ENCODE results near the gene FER1L5. TPM values are rescaled to one million over a fixed set of nuclear protein-coding genes. Genes with fewer than 3 reads are reported as not detected.

FER1L5 gene
- total RNA-seq, 1 experiment from 2014 or later, result 0.91 TPM

DNA sequence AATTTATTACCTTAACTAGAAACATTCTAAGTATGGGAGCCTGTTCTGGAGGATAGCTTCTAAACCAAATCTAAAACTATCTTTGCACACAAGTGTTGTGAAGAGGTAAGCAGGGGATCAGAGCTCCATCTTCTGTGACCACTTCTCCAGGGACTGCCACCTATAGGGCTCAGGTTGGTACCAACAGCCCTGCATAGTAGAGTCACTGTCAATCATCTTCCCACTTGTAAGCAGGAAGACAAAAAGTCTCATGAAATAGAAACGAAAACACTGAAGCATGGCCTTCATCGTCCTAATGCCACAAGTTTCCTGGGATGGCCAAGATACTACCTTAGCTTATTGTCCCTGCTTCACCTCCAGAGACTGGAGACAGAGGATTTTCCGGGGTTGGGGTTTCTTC, 48.3 kb upstream of the FER1L5 start:
- RAD21 ChIA-PET (ENCODE audit: low non-redundant PET in 1 of 2, low total read pairs in 2 of 2, uncharacterized antibody in 2 of 2, unreplicated experiment in 2 of 2), result no interaction called here
- Histone ChIP-seq H3K9me2 (ENCODE audit: insufficient read depth) (no peaks in the 10 kb centered on the region), H4K20me1 (ENCODE audit: insufficient read depth) (no peaks in the 10 kb centered on the region), H2AFZ (ENCODE audit: low read depth, low read length, poor library complexity, severe bottlenecking) (no peak overlapping the region), H3K4me2 (ENCODE audit: low read length) (no peak overlapping the region), H3K4me3 (replicated peaks in 1 of 2; ENCODE audit: low read depth in 1 of 2, low read length in 2 of 2) (no peak overlapping the region), H3K27me3 (ENCODE audit: insufficient read depth, low read length) (no peaks in the 10 kb centered on the region), H3K9ac (ENCODE audit: low read length) (no peak overlapping the region), H3K79me2 (ENCODE audit: insufficient read depth, low read length) (no peaks in the 10 kb centered on the region), H3K27ac (ENCODE audit: low read depth, low read length) (no peak overlapping the region), H3K36me3 (ENCODE audit: control insufficient read depth in 1 of 2, insufficient read depth in 2 of 2, low read length in 2 of 2) (peaks cover 25 to 52% of the 10 kb centered on the region in 2 experiments), H3K4me1 (ENCODE audit: control insufficient read depth in 1 of 2, insufficient read depth in 2 of 2, low read length in 2 of 2) (no peaks in the 10 kb centered on the region), H3K9me3 (ENCODE audit: control insufficient read depth in 1 of 2, insufficient read depth in 1 of 2, low read depth in 1 of 2, low read length in 2 of 2) (no peaks in the 10 kb centered on the region)
- intact Hi-C loops (cut with micrococcal nuclease), result no loop called here
- no peak for ATAC-seq
- POLR2A ChIA-PET, result no interaction called here
- TF ChIP-seq EZH2 (IDR thresholded peaks at IDR 0.05) (no peak), CEBPB (IDR thresholded peaks at IDR 0.05; ENCODE audit: low read depth) (no peak), POLR2AphosphoS5 (IDR thresholded peaks at IDR 0.05; ENCODE audit: low read depth, low read length) (no peak), POLR2A (IDR thresholded peaks at IDR 0.05; ENCODE audit: borderline replicate concordance, extremely low read depth, insufficient read depth, insufficient read length) (no peak), ELF1 (IDR thresholded peaks at IDR 0.05; ENCODE audit: borderline replicate concordance, low read depth) (no peak), SIN3A (IDR thresholded peaks at IDR 0.05; ENCODE audit: low read depth) (no peak), RAD21 (IDR thresholded peaks at IDR 0.05; ENCODE audit: low read depth) (no peak), YY1 (IDR thresholded peaks at IDR 0.05; ENCODE audit: extremely low read depth, insufficient replicate concordance, low read depth, low read length) (no peak), EGR1 (IDR thresholded peaks at IDR 0.05; ENCODE audit: low read depth) (no peak), CBX3 (IDR thresholded peaks at IDR 0.05; ENCODE audit: low read depth) (no peak), SRF (IDR thresholded peaks at IDR 0.05; ENCODE audit: low read depth) (no peak), SP1 (IDR thresholded peaks at IDR 0.05; ENCODE audit: low read depth) (no peak), TCF7L2 (IDR thresholded peaks at IDR 0.05; ENCODE audit: borderline replicate concordance, extremely low read depth, insufficient read depth, insufficient read length) (no peak), ZNF274 (IDR thresholded peaks at IDR 0.05; ENCODE audit: low read depth, low read length) (no peak), JUND (IDR thresholded peaks at IDR 0.05) (no peak), EZH2phosphoT487 (IDR thresholded peaks at IDR 0.05; ENCODE audit: borderline replicate concordance) (no peak), ZFX (IDR thresholded peaks at IDR 0.05) (no peak)
- TF ChIP-seq, protein P1, sequence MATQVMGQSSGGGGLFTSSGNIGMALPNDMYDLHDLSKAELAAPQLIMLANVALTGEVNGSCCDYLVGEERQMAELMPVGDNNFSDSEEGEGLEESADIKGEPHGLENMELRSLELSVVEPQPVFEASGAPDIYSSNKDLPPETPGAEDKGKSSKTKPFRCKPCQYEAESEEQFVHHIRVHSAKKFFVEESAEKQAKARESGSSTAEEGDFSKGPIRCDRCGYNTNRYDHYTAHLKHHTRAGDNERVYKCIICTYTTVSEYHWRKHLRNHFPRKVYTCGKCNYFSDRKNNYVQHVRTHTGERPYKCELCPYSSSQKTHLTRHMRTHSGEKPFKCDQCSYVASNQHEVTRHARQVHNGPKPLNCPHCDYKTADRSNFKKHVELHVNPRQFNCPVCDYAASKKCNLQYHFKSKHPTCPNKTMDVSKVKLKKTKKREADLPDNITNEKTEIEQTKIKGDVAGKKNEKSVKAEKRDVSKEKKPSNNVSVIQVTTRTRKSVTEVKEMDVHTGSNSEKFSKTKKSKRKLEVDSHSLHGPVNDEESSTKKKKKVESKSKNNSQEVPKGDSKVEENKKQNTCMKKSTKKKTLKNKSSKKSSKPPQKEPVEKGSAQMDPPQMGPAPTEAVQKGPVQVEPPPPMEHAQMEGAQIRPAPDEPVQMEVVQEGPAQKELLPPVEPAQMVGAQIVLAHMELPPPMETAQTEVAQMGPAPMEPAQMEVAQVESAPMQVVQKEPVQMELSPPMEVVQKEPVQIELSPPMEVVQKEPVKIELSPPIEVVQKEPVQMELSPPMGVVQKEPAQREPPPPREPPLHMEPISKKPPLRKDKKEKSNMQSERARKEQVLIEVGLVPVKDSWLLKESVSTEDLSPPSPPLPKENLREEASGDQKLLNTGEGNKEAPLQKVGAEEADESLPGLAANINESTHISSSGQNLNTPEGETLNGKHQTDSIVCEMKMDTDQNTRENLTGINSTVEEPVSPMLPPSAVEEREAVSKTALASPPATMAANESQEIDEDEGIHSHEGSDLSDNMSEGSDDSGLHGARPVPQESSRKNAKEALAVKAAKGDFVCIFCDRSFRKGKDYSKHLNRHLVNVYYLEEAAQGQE (IDR thresholded peaks at IDR 0.05; ENCODE audit: low read depth), result no peak
- TF ChIP-seq, protein P2, sequence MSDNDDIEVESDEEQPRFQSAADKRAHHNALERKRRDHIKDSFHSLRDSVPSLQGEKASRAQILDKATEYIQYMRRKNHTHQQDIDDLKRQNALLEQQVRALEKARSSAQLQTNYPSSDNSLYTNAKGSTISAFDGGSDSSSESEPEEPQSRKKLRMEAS (IDR thresholded peaks at IDR 0.05), result no peak
- TF ChIP-seq, protein P3, sequence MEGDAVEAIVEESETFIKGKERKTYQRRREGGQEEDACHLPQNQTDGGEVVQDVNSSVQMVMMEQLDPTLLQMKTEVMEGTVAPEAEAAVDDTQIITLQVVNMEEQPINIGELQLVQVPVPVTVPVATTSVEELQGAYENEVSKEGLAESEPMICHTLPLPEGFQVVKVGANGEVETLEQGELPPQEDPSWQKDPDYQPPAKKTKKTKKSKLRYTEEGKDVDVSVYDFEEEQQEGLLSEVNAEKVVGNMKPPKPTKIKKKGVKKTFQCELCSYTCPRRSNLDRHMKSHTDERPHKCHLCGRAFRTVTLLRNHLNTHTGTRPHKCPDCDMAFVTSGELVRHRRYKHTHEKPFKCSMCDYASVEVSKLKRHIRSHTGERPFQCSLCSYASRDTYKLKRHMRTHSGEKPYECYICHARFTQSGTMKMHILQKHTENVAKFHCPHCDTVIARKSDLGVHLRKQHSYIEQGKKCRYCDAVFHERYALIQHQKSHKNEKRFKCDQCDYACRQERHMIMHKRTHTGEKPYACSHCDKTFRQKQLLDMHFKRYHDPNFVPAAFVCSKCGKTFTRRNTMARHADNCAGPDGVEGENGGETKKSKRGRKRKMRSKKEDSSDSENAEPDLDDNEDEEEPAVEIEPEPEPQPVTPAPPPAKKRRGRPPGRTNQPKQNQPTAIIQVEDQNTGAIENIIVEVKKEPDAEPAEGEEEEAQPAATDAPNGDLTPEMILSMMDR (IDR thresholded peaks at IDR 0.05 in 2 of 3, conservative IDR thresholded peaks at IDR 0.05 in 1 of 3; ENCODE audit: borderline replicate concordance in 1 of 3, insufficient read depth in 1 of 3, low read depth in 2 of 3, low read length in 2 of 3), result no peak
- no peak for DNase-seq (ENCODE audit: low read depth, low spot score)
- CTCF ChIA-PET, result interaction anchor here (0.7 to 0.8 kb wide), 2 partner anchors 40 to 207 kb away, joined by 3 read pairs; no protein-coding TSS in a partner anchor
- BruUV-seq (replicated peaks), result no TSS peak
